HUES64 (cell line): ENCODE results near the gene CD248.
A peak's percentile ranks its signal among the peaks of the same experiment; 100 is the strongest.

Experiments
- H3K27ac ChIP-seq: 2 replicates; pipeline ENCODE4 v1.7.0; 2013; ENCODE audit warnings: low read depth, low read length, inconsistent platforms
- H3K27me3 ChIP-seq: 2 replicates; pipeline ENCODE4 v1.6.1; 2013; ENCODE audit warnings: mild to moderate bottlenecking, low read length; ENCODE audit not compliant: insufficient read depth
- H3K36me3 ChIP-seq: 2 replicates; pipeline ENCODE4 v1.6.1; 2013; ENCODE audit warnings: mild to moderate bottlenecking, low read length; ENCODE audit not compliant: insufficient read depth
- H3K4me1 ChIP-seq: 2 replicates; pipeline ENCODE4 v1.6.1; 2013; ENCODE audit warnings: mild to moderate bottlenecking, low read length, moderate library complexity; ENCODE audit not compliant: insufficient read depth
- H3K4me3 ChIP-seq: 2 replicates; pipeline ENCODE4 v1.5.1; 2013; ENCODE audit warnings: mild to moderate bottlenecking, low read length, moderate library complexity
- H3K9ac ChIP-seq: 2 replicates; pipeline ENCODE4 v1.6.1; 2013; ENCODE audit warnings: mild to moderate bottlenecking, low read depth, low read length
- H3K9me3 ChIP-seq: 2 replicates; pipeline ENCODE4 v1.6.1; 2013; ENCODE audit warnings: low read depth, low read length; ENCODE audit not compliant: insufficient read depth
- WGBS: fragments of 150-250, 120-280 bp; methylation state at CpG from one replicate; pipeline ENCODE4 v1.1.7; 2013; ENCODE audit warnings: missing lambda C conversion rate; 5-methylcytosine and 5-hydroxymethylcytosine counted together

Gene CD248

DNA sequence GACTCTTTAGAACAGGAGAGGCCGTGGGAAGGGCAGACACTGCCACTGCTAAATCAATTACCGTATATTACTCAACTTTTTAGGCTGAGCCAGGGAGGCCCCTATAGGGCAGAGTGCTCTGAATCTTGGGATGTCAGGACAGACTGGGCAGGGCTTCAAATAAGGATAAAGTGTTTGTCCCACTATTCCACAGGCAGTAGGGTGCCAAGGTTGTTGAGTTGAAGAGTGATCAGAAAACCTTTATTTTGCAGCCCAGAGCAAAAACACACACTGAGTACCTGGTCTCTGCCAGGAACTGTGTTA, 32.2 kb upstream of the CD248 start:
- peaks cover 7% of the 10 kb centered on the region; the same call in 1 of the 2 replicates for H3K27me3 ChIP-seq
- H3K36me3 ChIP-seq = peaks cover 6% of the 10 kb centered on the region
- WGBS = 100% methylated on average over 2 of the region's 2 CpGs
- no peak overlapping the region for H3K4me3 ChIP-seq
- no peak overlapping the region for H3K27ac ChIP-seq
- peaks cover 9% of the 10 kb centered on the region; the same call in 1 of the 2 replicates for H3K4me1 ChIP-seq
- H3K9ac ChIP-seq = no peak overlapping the region
- no peaks in the 10 kb centered on the region for H3K9me3 ChIP-seq

DNA sequence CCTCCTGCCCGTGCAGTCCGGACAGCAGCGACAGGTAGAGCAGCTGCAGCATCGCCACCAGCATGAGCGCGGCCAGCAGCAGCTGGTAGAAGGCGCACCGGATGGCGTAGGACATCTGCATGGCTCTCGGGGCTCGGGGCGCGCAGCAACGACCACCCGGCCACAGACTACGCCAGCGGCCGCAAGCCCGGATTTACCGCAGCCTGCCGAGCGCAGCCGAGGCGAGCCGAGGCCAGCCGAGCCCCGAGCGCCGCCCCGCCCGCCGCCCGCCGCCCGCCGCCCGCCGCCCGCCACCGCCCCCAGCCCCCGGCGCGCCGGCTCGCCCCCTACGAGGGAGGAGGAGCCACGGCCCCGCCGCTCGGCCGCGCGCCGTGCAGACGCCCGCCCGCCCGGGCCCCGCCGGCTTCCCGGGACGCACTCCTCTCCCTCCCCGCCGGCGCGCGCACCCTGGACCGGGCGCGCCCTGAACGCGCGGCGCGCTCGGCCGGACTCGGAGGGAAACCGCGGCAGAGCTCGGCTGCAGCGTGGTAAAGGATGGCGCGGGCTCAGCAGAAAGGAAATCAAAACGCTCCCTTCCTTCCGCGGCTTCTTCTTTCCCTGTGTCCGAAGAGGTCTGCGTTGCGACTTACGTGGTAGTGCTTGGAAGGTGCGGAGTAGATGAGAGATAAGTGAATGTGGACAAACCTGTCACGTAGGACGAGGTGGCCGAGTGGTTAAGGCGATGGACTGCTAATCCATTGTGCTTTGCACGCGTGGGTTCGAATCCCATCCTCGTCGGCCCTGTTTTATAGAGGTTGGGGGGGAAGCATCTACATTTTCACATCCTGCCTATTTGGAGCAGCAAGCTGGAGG, 30.8 kb upstream of the CD248 start, which contains the start of gene B4GAT1:
Gene B4GAT1 (minus strand): TSS at position 205 of the 852 bp plus-strand sequence. CDS start 84 bp downstream, at position 121.
- H3K9ac ChIP-seq = peak within 1 kb of the TSS; percentile 84
- peaks cover 7% of the 10 kb centered on the region; the same call in 1 of the 2 replicates for H3K27me3 ChIP-seq
- H3K9me3 ChIP-seq = no peaks in the 10 kb centered on the region
- WGBS = under 1% methylated on average over 100 of the region's 101 CpGs
- H3K27ac ChIP-seq = peak within 1 kb of the TSS; percentile 68; the same call in 1 of the 2 replicates
- H3K36me3 ChIP-seq = no peaks in the 10 kb centered on the region
- peak within 1 kb of the TSS; percentile 95 for H3K4me3 ChIP-seq
- H3K4me1 ChIP-seq = peaks cover 10% of the 10 kb centered on the region; the same call in 1 of the 2 replicates

DNA sequence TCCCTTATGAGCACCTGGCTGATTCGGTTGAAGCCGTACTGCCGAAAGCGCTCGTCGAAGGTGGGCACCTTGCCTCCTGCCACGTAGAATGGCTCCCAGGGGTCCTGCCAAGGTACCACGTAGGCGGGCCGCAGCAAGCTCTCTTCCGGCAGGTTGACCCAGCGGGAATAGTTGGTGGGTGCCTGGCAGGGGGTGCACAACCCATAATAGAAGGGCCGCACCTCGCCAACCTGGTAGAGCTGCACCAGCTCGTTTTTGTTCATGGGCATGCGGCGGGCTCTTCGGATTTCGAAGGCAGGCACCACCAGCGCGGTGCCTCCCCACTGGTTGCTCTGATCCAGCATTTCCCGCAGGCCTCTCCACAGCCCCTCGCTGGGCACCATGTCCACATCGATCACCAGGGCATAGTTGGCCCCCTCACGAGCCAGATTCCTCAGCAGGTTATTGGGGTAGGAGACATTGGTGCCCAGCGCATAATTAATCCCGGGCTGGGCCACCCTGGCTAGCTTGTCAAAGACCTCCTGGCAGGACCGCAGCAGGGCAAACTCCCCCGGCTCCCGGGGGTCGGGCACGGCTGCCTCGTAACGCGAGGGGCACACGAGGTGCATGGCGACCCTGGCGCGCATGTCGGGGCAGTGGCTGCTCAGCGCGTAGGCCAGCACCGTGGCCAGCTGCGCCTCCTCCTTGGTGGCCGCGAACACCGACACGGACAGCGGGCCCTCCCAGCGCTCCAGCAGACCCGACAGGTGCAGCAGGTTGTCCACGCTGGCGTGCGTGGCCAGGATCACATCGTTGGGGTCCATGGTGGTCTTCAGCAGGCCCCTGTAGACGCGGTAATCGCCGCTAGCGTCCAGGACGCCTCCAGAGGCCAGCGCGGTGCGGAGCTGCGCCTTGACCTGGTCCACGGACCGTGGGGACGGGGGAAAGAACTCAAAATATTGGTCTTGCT, 29.9 kb upstream of the CD248 start:
- peak overlapping the region; percentile 46; the same call in 1 of the 2 replicates for H3K27ac ChIP-seq
- H3K4me3 ChIP-seq = peak overlapping the region; percentile 95
- H3K27me3 ChIP-seq = peaks cover 7% of the 10 kb centered on the region; the same call in 1 of the 2 replicates
- H3K4me1 ChIP-seq = peaks cover 10% of the 10 kb centered on the region; the same call in 1 of the 2 replicates
- H3K36me3 ChIP-seq = peaks cover 6% of the 10 kb centered on the region
- H3K9me3 ChIP-seq = no peaks in the 10 kb centered on the region
- 38% methylated on average over 68 of the region's 68 CpGs for WGBS
- peak overlapping the region; percentile 84 for H3K9ac ChIP-seq

DNA sequence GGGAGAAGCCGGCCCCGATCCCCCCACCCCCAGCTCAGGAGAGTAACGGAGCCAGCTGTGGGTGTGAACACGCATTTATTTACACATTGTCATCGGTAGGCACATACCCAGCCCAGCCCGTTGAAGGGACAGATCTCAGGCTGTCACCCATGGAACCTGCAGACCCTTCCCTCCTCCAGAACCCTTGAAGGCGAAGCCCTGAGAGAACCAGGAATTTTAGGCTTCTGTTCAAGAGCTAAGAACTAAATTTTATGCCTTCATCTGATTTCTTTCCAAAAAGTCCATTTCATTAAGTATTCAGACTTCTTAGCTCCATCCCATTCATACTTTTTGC, 28.4 kb upstream of the CD248 start:
- Histone ChIP-seq H3K27me3 (peaks cover 7% of the 10 kb centered on the region; the same call in 1 of the 2 replicates), H3K27ac (peak overlapping the region; percentile 19; the same call in 1 of the 2 replicates), H3K4me3 (peak overlapping the region; percentile 92), H3K9me3 (no peaks in the 10 kb centered on the region), H3K36me3 (peaks cover 20% of the 10 kb centered on the region), H3K4me1 (peaks cover 10% of the 10 kb centered on the region; the same call in 1 of the 2 replicates), H3K9ac (peak overlapping the region; percentile 16; the same call in 1 of the 2 replicates)
- WGBS = 29% methylated on average over 7 of the region's 7 CpGs

DNA sequence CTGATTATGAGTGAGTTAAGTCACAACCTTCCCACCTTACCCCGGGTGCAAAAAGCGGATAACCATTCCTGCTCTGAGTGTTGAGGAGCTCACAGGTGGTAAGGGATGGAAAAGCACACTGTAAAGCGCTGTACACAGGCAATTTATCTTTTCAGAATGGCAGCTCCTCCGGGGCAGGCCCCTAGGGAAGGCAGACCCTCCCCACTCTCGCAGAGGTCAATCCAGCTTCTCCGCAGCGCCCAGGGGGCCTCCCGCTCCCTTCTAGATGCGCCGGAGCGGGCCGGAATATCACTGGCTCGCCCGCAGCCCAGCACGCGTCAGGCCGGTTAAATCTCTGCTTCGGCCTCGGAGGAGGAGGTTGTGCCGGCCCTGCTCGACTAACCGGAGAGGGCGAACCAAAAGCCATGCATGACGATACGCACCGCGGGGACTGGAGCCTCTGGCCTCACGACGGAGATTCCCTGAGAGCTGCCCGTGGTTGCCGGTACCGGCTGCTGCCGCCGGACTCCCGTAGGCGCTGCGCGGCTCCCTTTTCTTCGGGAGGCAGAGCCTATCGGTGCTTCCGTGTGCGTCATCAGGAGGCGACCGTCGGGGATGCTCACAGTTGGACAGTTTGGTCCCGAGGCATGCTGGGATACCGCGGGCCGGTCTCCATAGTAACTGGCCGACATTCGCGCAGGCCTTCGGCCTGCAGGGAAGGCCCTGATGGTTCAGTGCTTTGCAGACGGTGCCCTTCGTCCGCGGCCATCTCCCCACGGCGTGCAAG, 27.9 kb upstream of the CD248 start, which contains the start of gene BRMS1:
Gene BRMS1 (minus strand): TSS at position 555 of the 766 bp plus-strand sequence. CDS start 2,870 bp downstream, outside the sequence.
- under 1% methylated on average over 59 of the region's 59 CpGs for WGBS
- peak within 1 kb of the TSS; percentile 56 for H3K27ac ChIP-seq
- peak within 1 kb of the TSS; percentile 84 for H3K9ac ChIP-seq
- peaks cover 26% of the 10 kb centered on the region for H3K36me3 ChIP-seq
- H3K9me3 ChIP-seq = no peaks in the 10 kb centered on the region
- H3K4me1 ChIP-seq = peaks cover 10% of the 10 kb centered on the region; the same call in 1 of the 2 replicates
- peaks cover 7% of the 10 kb centered on the region; the same call in 1 of the 2 replicates for H3K27me3 ChIP-seq
- peak within 1 kb of the TSS; percentile 92 for H3K4me3 ChIP-seq

DNA sequence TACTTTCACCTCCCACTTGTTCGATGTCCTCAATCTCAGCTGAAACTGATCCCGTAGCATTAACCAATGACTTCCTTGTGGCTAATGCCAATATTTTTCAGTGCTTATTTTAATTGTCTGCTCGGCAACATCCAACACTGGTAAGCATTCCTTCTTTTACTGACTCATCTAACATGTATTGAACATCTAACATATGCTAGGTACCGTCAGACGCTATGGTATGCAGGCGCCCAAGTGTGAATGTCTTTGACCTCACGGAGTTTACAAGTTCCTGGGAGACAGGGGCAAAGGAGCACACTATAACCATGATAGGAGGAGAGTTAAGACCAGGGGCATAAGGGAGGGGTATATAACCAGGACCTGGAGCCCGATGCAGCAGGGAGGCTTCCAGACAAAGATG, 26.3 kb upstream of the CD248 start:
- H3K9ac ChIP-seq = no peak overlapping the region
- WGBS = 93% methylated on average over 8 of the region's 8 CpGs
- H3K4me3 ChIP-seq = no peak overlapping the region
- peaks cover 31% of the 10 kb centered on the region for H3K36me3 ChIP-seq
- peaks cover 10% of the 10 kb centered on the region; the same call in 1 of the 2 replicates for H3K4me1 ChIP-seq
- no peak overlapping the region for H3K27ac ChIP-seq
- no peaks in the 10 kb centered on the region for H3K9me3 ChIP-seq
- peaks cover 7% of the 10 kb centered on the region; the same call in 1 of the 2 replicates for H3K27me3 ChIP-seq

DNA sequence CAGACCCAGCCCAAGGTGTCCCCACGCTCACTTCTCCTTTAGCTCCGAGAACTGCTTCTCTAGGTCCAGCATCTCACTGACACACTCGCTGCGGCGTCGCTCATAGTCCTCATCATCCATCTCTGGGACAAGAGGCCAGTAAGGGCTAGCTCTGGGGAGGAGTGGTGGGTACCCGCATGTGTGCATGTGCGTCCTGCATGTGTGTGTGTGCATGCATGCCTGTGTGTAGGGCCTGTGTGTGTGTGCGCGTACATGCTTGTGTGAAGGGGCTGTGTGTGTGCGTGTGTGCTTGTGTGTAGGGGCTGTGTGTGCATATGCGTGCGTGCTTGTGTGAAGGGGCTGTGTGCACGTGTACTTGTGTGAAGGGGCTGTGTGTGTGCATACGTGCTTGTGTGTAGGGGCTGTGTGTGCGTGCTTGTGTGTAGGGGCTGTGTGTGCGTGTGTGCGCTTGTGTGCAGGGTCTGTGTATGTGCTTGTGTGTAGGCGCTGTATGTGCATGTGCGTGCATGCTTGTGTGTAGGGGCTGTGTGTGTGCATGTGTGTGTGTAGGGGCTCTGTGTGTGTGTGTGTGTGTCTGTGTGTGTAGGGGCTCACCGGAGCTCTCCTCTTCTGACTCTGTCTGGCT, 24.8 kb upstream of the CD248 start:
- WGBS = 94% methylated on average over 20 of the region's 21 CpGs
- Histone ChIP-seq H3K4me3 (no peak overlapping the region), H3K27ac (no peak overlapping the region), H3K9me3 (no peaks in the 10 kb centered on the region), H3K36me3 (peaks cover 41% of the 10 kb centered on the region), H3K4me1 (peaks cover 16% of the 10 kb centered on the region), H3K9ac (no peak overlapping the region), H3K27me3 (peaks cover under 1% of the 10 kb centered on the region; the same call in 1 of the 2 replicates)

DNA sequence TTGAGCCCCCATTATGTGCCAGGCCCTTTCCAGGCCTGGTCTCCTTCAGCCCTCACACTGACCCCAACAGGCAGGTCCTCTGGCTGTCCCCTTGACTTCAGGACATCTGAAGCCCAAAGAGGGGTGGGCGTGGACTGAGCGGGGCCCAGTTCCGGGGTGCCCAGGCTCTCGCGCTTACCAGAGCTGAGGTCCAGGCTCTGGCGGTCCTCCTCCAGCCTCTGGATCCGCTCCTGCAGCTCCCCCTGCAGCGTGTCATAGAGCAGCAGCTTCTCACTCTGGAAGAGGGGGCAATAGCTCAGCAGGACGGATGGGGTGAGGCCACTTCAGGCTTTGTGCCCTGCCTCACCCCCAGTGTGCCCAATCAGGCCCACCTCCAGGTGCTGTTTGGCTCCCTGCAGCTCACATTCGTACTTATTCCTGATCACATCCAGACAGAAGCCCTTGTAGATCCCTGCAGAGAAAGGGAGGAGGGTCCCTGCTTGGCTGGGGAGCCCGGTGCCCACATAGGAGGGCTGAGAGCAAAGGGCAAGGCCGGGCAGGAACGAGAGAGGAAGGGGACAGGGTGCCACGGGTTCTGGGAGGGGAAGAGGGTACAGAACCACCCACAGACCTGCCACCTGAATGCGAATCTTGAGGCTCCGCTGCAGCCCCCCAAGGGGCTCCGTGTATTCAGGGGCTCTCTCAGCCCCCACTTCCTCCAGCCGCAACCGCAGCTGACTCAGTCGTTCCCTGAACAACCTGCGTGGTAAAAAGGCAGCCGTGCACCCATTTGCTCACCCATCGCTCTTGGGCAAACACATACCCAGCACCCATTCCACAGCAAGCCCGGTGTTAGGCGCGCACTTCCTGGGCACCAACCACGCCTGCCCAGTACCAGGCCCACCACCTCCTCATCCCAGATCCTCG, 24.0 kb upstream of the CD248 start:
- H3K36me3 ChIP-seq = peaks cover 41% of the 10 kb centered on the region
- no peak overlapping the region for H3K4me3 ChIP-seq
- H3K27me3 ChIP-seq = no peaks in the 10 kb centered on the region
- WGBS = 95% methylated on average over 28 of the region's 28 CpGs
- H3K9me3 ChIP-seq = no peaks in the 10 kb centered on the region
- no peak overlapping the region for H3K9ac ChIP-seq
- peaks cover 19% of the 10 kb centered on the region for H3K4me1 ChIP-seq
- no peak overlapping the region for H3K27ac ChIP-seq

DNA sequence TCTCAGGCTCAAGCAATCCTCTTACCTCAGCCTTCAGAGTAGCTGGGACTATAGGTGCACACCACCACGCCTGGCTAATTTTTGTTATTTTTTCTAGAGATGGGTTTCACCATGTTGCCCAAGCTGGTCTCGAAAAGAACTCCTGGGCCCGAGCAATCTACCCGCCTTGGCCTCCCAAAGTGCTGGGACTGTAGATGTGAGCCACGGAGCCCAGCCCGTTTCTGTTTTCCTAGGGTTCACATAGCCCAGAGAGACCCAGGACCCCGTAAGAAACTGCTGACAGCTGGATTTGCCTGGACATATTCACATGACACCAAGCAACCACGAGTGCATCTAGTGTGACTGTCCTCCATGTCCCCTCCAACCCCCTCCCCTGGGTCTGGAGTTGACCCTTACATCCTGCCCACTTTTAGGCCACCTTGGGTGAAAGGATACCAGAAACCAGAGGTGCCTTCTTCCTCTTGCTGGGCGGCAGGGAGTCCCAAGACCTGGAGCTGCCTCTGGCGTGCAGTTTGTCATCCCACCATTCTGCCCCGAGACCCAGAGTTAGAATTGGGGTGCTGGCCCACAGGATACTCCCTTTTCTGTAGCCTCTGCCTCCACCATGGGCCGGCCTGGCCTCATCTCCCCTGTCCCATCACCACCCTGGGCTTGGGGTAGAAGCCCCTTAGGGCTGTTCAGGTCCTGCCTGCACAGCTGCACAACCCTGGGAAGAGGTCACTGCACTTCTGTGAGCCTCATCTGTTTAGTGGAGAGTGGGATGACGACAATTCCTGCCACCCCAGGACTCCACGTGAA, 23.0 kb upstream of the CD248 start:
- 79% methylated on average over 14 of the region's 14 CpGs for WGBS
- H3K36me3 ChIP-seq = peaks cover 41% of the 10 kb centered on the region
- no peak overlapping the region for H3K4me3 ChIP-seq
- no peak overlapping the region for H3K9ac ChIP-seq
- peaks cover 6% of the 10 kb centered on the region; the same call in 1 of the 2 replicates for H3K27me3 ChIP-seq
- peaks cover 18% of the 10 kb centered on the region for H3K4me1 ChIP-seq
- no peaks in the 10 kb centered on the region for H3K9me3 ChIP-seq
- H3K27ac ChIP-seq = no peak overlapping the region
